Psoas muscle (tissue), 8 donors: Measurements from ENCODE around the gene PCBP3. TPM values are rescaled to one million over a fixed set of nuclear protein-coding genes. Genes with fewer than 3 reads are reported as not detected.
A peak's percentile ranks its signal among the peaks of the same experiment; 100 is the strongest.

ENCODE experiments used
- ATAC-seq, 4 donors: fragments of 200-7000 bp; cut with Tn5 transposase; one replicate each; pipeline ENCODE4 v1.9.1; 2020; ENCODE audit warnings: moderate library complexity in 3 of 4, mild to moderate bottlenecking in 2 of 4
- DNase-seq, 2 donors: peaks; one replicate each; pipeline ENCODE4 v3.0.0-alpha.2; 2020
- H3K27ac ChIP-seq: fragments of 200-600 bp; one replicate; pipeline ENCODE4 v1.8.0; 2022
- H3K27me3 ChIP-seq, 3 donors: fragments of 200-600 bp in 1 of 3; one replicate each; pipeline versions ENCODE4 v1.6.1 to v1.8.0; 2013 to 2022; ENCODE audit warnings: low read length in 2 of 3, mild to moderate bottlenecking in 2 of 3, moderate library complexity in 1 of 3; ENCODE audit not compliant: insufficient read depth in 3 of 3
- H3K36me3 ChIP-seq, 2 donors: fragments of 200-600 bp in 1 of 2; one replicate each; pipeline versions ENCODE4 v1.6.1 to v1.8.0; 2013 to 2022; ENCODE audit warnings: low read depth in 1 of 2, mild to moderate bottlenecking in 1 of 2, moderate library complexity in 1 of 2; ENCODE audit not compliant: insufficient read depth in 1 of 2
- H3K4me1 ChIP-seq: fragments of 200-600 bp; one replicate; pipeline ENCODE4 v1.8.0; 2022
- H3K4me3 ChIP-seq: fragments of 200-600 bp; one replicate; pipeline ENCODE4 v1.8.0; 2022; ENCODE audit warnings: mild to moderate bottlenecking
- H3K9me3 ChIP-seq: fragments of 200-600 bp; one replicate; pipeline ENCODE4 v1.8.0; 2022
- WGBS, 3 donors: extraction: QIAGEN DNeasy Blood & Tissue Kit; methylation state at CpG; one replicate each; pipeline versions ENCODE4 v1.1.6 to v1.1.7; 2013; 5-methylcytosine and 5-hydroxymethylcytosine counted together
- intact Hi-C, 2 donors: fragments of 100-400 bp; cut with DNase I; formaldehyde crosslinking; loops; one replicate each; pipeline versions ENCODE4 v1.11.0 to v1.14.2; 2022
- polyA plus RNA-seq, 3 donors: library from polyadenylated mRNA; stranded (reverse); fragments of 200-250 nt; gene quantifications; one replicate each; pipeline ENCODE4 v1.2.3, GENCODE V29; 2013
- total RNA-seq, 4 donors: library from RNA; stranded (reverse); fragmentation: NEBNext Ultra II Directional in 2 of 4; extraction: Animal tissue kit (Norgen Biotek cat#: 25700) in 2 of 4; gene quantifications; one replicate each; pipeline versions ENCODE4 v1.2.1 to v1.2.4, GENCODE V29; 2021 to 2023
- TF ChIP-seq, protein P1 (sequence below): fragments of 200-600 bp; IDR thresholded peaks from one replicate; pipeline ENCODE4 v1.8.0; 2022; ENCODE audit warnings: antibody characterized with exemption
- donor health status: healthy with polysubstance abuse.
- donor health status: DM: no; HTN: no; CAD: no; lungs with moderate emphysema.
- donor health status: Bipolar disorder and iron deficiency.
- donor health status: healthy.
- donor health status: DM: yes; HTN: yes; CAD: no.
- donor health status: DM: no; HTN: no; CAD: no.
- donor health status: DM: no; HTN: no; CAD: no.
- donor health status: DM: yes; HTN: yes; CAD: no.

Gene PCBP3
- total and polyA plus RNA-seq, 7 donors: 0.10 to 0.91 (median 0.33) TPM; not detected in 1

DNA sequence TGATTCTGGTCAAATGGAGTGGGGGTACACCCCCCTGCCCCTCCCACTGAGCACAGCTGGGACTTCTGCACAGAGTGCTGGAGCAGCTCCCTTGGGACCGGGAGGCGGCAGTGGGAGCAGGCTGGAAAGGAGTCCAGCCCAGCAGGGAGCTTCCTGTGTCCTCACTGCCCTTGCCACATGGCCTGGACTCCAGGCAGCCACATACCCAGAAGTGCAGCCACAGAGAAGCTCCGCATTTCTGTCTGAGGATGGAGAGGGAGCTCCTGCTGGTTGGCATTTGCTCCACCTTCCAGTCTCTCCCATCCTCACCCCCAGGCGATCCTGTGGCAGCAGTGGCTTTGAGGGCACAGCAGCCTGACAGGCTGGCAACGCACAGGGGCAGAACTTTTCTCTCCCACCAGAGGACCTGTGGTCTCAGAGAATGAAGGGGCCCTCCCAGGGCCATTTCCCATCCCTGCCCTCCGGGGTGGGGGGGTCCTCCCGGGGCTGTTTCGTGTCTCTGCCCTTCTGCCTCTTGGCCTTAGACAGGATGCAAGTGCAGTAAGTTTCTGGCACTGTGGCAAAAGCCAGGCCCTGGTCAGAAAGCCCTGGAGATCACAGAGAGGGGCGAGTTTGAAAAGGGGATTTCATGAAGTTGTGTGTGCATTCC lies 234.4 kb downstream of the PCBP3 start:
- TF ChIP-seq, protein P1, sequence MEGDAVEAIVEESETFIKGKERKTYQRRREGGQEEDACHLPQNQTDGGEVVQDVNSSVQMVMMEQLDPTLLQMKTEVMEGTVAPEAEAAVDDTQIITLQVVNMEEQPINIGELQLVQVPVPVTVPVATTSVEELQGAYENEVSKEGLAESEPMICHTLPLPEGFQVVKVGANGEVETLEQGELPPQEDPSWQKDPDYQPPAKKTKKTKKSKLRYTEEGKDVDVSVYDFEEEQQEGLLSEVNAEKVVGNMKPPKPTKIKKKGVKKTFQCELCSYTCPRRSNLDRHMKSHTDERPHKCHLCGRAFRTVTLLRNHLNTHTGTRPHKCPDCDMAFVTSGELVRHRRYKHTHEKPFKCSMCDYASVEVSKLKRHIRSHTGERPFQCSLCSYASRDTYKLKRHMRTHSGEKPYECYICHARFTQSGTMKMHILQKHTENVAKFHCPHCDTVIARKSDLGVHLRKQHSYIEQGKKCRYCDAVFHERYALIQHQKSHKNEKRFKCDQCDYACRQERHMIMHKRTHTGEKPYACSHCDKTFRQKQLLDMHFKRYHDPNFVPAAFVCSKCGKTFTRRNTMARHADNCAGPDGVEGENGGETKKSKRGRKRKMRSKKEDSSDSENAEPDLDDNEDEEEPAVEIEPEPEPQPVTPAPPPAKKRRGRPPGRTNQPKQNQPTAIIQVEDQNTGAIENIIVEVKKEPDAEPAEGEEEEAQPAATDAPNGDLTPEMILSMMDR: no peak
- peaks cover 0 to 82% (median 15%) of the 10 kb centered on the region in 3 donors for H3K27me3 ChIP-seq
- WGBS, 3 donors: 28 to 47% (median 32%) methylated on average over 9 of the region's 9 CpGs

DNA sequence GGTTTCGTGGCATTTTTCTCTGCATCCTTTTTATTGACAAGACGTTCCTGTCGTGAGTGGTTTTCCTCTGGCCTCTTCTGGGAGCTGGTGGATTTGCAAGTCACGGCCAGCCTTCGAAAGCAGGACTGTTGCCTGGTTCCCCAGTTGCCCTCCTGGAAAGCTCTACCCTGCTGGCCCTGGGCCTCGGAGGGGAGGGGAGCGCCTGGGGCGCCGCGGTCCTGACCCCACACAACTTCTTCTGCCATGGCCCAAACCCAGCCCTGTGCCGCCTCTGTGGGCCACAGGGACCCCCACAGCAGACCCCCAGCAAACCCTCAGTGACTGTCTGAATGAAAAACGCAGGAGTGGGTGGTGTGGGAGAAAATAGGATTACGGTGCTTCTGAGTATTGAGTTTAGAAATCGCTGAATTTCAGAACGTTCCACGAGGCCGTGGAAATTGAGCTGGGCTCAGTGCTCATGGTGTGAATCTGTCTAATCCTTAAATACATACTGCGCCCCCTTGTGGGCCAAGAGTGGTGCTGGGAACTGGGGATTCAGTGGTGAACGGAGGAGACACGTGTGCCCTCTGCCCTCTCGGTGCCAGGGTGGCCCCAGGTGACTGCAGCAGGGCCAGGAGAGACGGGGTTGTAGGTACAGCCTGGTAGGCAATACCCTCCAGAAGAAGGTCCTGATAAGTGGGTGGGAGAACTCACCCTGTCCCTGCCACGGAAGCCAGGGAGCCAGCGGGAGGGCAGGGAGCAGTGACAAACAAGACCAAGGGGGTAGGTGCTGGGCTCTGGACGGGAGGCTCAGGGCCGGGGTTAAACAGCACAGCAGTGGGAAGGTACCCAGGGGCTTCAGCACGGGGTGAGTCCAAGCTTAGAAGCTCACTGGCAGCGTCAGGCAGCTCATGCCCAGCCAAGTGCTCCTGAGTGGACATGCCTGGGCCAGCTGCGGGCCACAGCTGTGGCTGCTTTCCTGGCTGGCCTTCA lies 236.9 kb downstream of the PCBP3 start:
- Histone ChIP-seq H3K4me3 (no peak overlapping the region), H3K36me3 (no peaks in the 10 kb centered on the region), H3K4me1 (no peaks in the 10 kb centered on the region), H3K27ac (no peak overlapping the region), H3K27me3 (peaks cover 0 to 83% (median 12%) of the 10 kb centered on the region in 3 donors), H3K9me3 (no peaks in the 10 kb centered on the region)
- peak; percentile 43 to 63 (median 60) for ATAC-seq
- TF ChIP-seq, protein P1: peak; percentile 30
- intact Hi-C loops: loop anchor here in 1 of 2 donors (10.0 kb wide), 1 partner anchor 186 kb away; no protein-coding TSS in a partner anchor
- 15 to 28% (median 18%) methylated on average over 29 of the region's 29 CpGs for WGBS, 3 donors
- DNase-seq: peak; percentile 56 to 80

More for the DNA sequence above, 234.4 kb downstream of the PCBP3 start:
- Histone ChIP-seq H3K4me1 (no peaks in the 10 kb centered on the region), H3K36me3 (no peaks in the 10 kb centered on the region), H3K27ac (no peak overlapping the region), H3K9me3 (no peaks in the 10 kb centered on the region), H3K4me3 (no peak overlapping the region)
- intact Hi-C loops: no loop called here
- DNase-seq (peak in 1 of 2 donors; percentile 41), ATAC-seq (no peak)

DNA sequence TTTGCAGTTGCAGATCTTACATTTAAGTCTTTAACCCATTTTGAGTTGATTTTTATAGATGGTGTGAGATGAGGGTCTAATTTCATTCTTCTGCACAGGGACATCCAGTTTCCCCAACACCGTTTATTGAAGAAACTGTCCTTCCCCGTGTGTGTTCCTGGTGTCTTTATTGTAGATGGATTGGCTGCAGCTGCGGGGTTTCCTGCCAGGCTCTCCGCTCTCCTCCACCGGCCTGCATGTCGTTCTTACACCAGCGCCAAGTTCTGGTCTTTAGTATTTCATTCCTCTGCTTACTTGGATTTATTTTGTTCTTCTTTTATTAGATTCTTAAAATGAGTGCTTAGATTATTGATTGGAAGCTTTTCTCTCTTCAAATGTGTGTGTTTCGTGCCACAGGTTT lies 239.1 kb downstream of the PCBP3 start:
- Histone ChIP-seq H3K9me3 (no peaks in the 10 kb centered on the region), H3K4me1 (no peaks in the 10 kb centered on the region), H3K27me3 (peaks cover 0 to 71% (median 7%) of the 10 kb centered on the region in 3 donors), H3K4me3 (no peak overlapping the region), H3K27ac (no peak overlapping the region), H3K36me3 (no peaks in the 10 kb centered on the region)
- intact Hi-C loops: loop anchor here in 1 of 2 donors (10.0 kb wide), 1 partner anchor 188 kb away; no protein-coding TSS in a partner anchor
- 32 to 44% (median 33%) methylated on average over 8 of the region's 8 CpGs for WGBS, 3 donors
- DNase-seq (peak in 1 of 2 donors; percentile 30), ATAC-seq (no peak)
- TF ChIP-seq, protein P1: no peak

DNA sequence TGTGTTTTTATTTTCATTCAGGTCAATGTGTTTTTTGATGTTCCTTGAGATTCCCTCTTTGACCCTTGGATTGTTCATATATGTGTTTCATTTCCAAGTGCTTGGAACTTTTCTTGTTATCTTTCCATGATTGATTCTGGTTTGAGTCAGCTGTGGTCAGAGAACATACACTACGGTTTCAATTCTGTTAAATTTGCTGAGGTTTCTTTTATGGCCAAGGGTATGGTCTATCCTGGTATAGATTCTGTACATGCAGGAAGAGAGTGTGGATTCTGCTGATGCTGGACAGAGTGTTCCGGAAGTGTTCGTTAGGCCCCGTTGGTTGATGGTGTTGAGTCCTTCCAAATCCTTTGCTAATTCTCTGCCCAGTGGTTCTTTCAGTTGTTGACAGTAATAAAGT lies 239.6 kb downstream of the PCBP3 start:
- ATAC-seq: no peak
- intact Hi-C loops: loop anchor here in 1 of 2 donors (10.0 kb wide), 1 partner anchor 188 kb away; no protein-coding TSS in a partner anchor
- no peak for DNase-seq
- WGBS, 3 donors: 50 to 77% (median 59%) methylated on average over 4 of the region's 4 CpGs
- no peaks in the 10 kb centered on the region for H3K4me1 ChIP-seq
- no peaks in the 10 kb centered on the region for H3K9me3 ChIP-seq
- peaks cover 0 to 71% (median 7%) of the 10 kb centered on the region in 3 donors for H3K27me3 ChIP-seq
- no peaks in the 10 kb centered on the region for H3K36me3 ChIP-seq
- TF ChIP-seq, protein P1: no peak
- H3K27ac ChIP-seq: no peak overlapping the region
- no peak overlapping the region for H3K4me3 ChIP-seq
